ENCODE data around the gene ODF2. TPM values are rescaled to one million over a fixed set of nuclear protein-coding genes. Genes with fewer than 3 reads are reported as not detected.

Gene ODF2
- total and polyA plus RNA-seq, 2 of the 13 experiments (the other 11 are each of a cell fraction or from before 2014, with no cell fraction given), result 9.8 to 31.3 TPM

GRCh38 chr9:128438343-128439109, 17.3 kb upstream of the ODF2 start (continued):
- peak; percentile 45; the same call in 1 of the 2 replicates for TF ChIP-seq GABPB1 (CRISPR knock-in tag; IDR thresholded peaks at IDR 0.05)
- TF ChIP-seq U2AF2 (IDR thresholded peaks at IDR 0.05; ENCODE audit: low read depth, low read length), result no peak
- no peak for TF ChIP-seq BRCA1 (CRISPR knock-in tag; IDR thresholded peaks at IDR 0.05)
- no peak for TF ChIP-seq ZNF142 (CRISPR knock-in tag; IDR thresholded peaks at IDR 0.05)
- no peak for TF ChIP-seq ZNF160 (CRISPR knock-in tag; IDR thresholded peaks at IDR 0.05)
- TF ChIP-seq, protein P1, sequence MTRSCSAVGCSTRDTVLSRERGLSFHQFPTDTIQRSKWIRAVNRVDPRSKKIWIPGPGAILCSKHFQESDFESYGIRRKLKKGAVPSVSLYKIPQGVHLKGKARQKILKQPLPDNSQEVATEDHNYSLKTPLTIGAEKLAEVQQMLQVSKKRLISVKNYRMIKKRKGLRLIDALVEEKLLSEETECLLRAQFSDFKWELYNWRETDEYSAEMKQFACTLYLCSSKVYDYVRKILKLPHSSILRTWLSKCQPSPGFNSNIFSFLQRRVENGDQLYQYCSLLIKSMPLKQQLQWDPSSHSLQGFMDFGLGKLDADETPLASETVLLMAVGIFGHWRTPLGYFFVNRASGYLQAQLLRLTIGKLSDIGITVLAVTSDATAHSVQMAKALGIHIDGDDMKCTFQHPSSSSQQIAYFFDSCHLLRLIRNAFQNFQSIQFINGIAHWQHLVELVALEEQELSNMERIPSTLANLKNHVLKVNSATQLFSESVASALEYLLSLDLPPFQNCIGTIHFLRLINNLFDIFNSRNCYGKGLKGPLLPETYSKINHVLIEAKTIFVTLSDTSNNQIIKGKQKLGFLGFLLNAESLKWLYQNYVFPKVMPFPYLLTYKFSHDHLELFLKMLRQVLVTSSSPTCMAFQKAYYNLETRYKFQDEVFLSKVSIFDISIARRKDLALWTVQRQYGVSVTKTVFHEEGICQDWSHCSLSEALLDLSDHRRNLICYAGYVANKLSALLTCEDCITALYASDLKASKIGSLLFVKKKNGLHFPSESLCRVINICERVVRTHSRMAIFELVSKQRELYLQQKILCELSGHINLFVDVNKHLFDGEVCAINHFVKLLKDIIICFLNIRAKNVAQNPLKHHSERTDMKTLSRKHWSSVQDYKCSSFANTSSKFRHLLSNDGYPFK (CRISPR knock-in tag; IDR thresholded peaks at IDR 0.05; ENCODE audit: borderline replicate concordance), result peak; percentile 69; the same call in 1 of the 2 replicates
- TF ChIP-seq KDM6A (CRISPR knock-in tag; IDR thresholded peaks at IDR 0.05; ENCODE audit: low read depth), result no peak
- TF ChIP-seq ZNF772 (CRISPR knock-in tag; IDR thresholded peaks at IDR 0.05), result no peak
- no peak for TF ChIP-seq GMEB2 (CRISPR knock-in tag; IDR thresholded peaks at IDR 0.05; ENCODE audit: low read depth)
- no peak for TF ChIP-seq ZNF264 (CRISPR knock-in tag; IDR thresholded peaks at IDR 0.05)
- peak; percentile 42; the same call in 1 of the 2 replicates for TF ChIP-seq MTA1 (CRISPR knock-in tag; IDR thresholded peaks at IDR 0.05; ENCODE audit: borderline replicate concordance)
- TF ChIP-seq NFE2L2 (IDR thresholded peaks at IDR 0.05; ENCODE audit: low read length), result no peak
- peak; percentile 97 for TF ChIP-seq CTCF (CRISPR knock-in tag; IDR thresholded peaks at IDR 0.05)
- TF ChIP-seq STAG1 (CRISPR knock-in tag; IDR thresholded peaks at IDR 0.05), result peak; percentile 78
- TF ChIP-seq ZNF44 (CRISPR knock-in tag; IDR thresholded peaks at IDR 0.05), result no peak
- no peak for TF ChIP-seq EED (CRISPR knock-in tag; IDR thresholded peaks at IDR 0.05)

Data from HepG2 (cell line).